Glutamatergic neuron (in vitro differentiated cells): ENCODE results near the gene SBK3. TPM values are rescaled to one million over a fixed set of nuclear protein-coding genes. Genes with fewer than 3 reads are reported as not detected.
A peak's percentile ranks its signal among the peaks of the same experiment; 100 is the strongest.

ENCODE experiments used
- DNase-seq: peaks from one replicate; pipeline ENCODE4 v3.0.0; 2022
- H3K27ac Mint-ChIP-seq: one replicate; pipeline ENCODE4 v1.8.0; 2020; ENCODE audit warnings: mild to moderate bottlenecking, mixed read lengths, inconsistent platforms; ENCODE audit not compliant: unreplicated experiment
- H3K27me3 Mint-ChIP-seq: one replicate; pipeline ENCODE4 v1.8.0; 2020; ENCODE audit warnings: mild to moderate bottlenecking, moderate library complexity, mixed read lengths, inconsistent platforms; ENCODE audit not compliant: unreplicated experiment
- H3K36me3 Mint-ChIP-seq: one replicate; pipeline ENCODE4 v1.8.0; 2020; ENCODE audit warnings: mild to moderate bottlenecking, mixed read lengths, inconsistent platforms; ENCODE audit not compliant: unreplicated experiment
- H3K4me1 Mint-ChIP-seq: one replicate; pipeline ENCODE4 v1.8.0; 2020; ENCODE audit warnings: mild to moderate bottlenecking, low read depth, mixed read lengths, inconsistent platforms; ENCODE audit not compliant: unreplicated experiment
- H3K4me3 Mint-ChIP-seq: one replicate; pipeline ENCODE4 v1.8.0; 2020; ENCODE audit warnings: mild to moderate bottlenecking, mixed read lengths, inconsistent platforms; ENCODE audit not compliant: unreplicated experiment
- H3K9me3 Mint-ChIP-seq: one replicate; pipeline ENCODE4 v1.8.0; 2020; ENCODE audit warnings: mild to moderate bottlenecking, moderate library complexity, mixed read lengths, inconsistent platforms; ENCODE audit not compliant: unreplicated experiment
- CTCF ChIP-seq: fragments of 200-600 bp; sonication (generic); IDR thresholded peaks from one replicate; pipeline ENCODE4 v1.5.0; 2021; ENCODE audit not compliant: partially characterized antibody, unreplicated experiment
- total RNA-seq: library from RNA; stranded (reverse); fragmentation: NEBNext Ultra II Directional; extraction: Animal tissue kit (Norgen Biotek cat#: 25700); gene quantifications from one replicate; pipeline ENCODE4 v1.2.1, GENCODE V29; 2021; ENCODE audit not compliant: unreplicated experiment

The SBK3 gene
- total RNA-seq, 1 donor from 2014 or later, result not detected

DNA sequence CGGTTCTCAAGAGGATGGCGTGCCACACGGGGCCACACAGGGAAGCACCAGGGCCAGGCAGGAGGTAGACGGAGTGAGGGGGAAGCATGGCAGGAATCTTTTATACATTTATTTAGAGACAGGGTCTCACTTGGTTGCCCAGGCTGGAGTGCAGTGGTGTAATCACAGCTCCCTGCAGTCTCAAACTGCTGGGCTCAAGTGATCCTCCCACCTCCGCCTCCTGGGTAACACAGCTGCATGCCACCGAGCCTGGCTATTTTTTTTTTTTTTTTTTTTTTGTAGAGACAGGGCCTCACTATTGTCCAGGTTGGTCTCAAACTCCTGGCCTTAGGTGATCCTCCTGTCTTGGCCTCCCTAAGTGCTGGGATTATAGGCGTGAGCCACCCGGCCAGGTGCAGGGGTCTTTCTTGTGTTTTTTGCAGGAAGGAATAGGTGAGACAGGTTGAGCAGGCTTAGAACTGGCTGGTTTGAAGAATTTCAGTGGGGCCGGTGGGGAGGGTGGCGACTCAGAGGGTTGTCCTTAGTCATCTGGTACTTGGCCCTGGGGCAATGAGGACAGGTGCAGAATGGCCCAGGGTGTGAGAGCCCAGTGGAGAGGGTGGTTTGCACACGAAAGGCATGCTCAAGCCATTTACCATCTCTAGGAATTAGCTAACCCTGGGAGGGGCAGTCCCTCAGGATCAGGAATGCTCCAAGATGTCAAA lies 49.5 kb downstream of the SBK3 start:
- H3K4me3 Mint-ChIP-seq, result peak overlapping the region; percentile 76
- no peak for TF ChIP-seq CTCF

GRCh38 chr19:55494172-55494761 lies 51.1 kb downstream of the SBK3 start:
- no peak overlapping the region for H3K4me3 Mint-ChIP-seq
- H3K9me3 Mint-ChIP-seq, result peaks cover 7% of the 10 kb centered on the region
- no peak overlapping the region for H3K27ac Mint-ChIP-seq
- TF ChIP-seq CTCF, result no peak
- H3K27me3 Mint-ChIP-seq, result peaks cover 10% of the 10 kb centered on the region
- H3K36me3 Mint-ChIP-seq, result no peaks in the 10 kb centered on the region
- no peak for DNase-seq
- H3K4me1 Mint-ChIP-seq, result peaks cover 10% of the 10 kb centered on the region

More for the DNA sequence above, 49.5 kb downstream of the SBK3 start:
- Mint-ChIP-seq H3K9me3 (peaks cover 7% of the 10 kb centered on the region), H3K4me1 (peaks cover 10% of the 10 kb centered on the region), H3K27me3 (peaks cover 13% of the 10 kb centered on the region), H3K27ac (peak overlapping the region; percentile 62), H3K36me3 (no peaks in the 10 kb centered on the region)
- no peak for DNase-seq

DNA sequence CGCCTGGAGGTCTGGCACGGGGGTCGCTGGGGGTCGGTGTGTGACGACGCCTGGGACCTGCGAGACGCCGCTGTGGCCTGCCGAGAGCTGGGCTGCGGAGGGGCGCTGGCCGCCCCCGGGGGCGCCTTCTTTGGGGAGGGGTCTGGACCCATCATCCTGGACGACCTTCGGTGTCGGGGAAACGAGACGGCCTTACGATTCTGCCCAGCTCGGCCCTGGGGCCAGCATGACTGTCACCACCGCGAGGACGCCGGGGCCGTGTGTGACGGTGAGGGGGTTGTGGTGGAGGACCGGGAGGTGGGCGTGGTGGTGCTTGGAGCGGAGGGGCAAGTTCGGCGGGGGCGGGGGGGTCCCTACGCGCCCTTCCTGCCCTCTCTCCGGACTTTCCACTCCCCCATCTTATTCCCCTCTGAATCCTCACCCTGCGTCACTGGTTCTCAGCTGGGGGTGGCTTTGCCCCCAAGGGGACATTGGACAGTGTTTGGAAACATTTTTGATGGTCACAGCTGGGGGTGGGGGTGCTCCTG lies 51.6 kb downstream of the SBK3 start:
- no peak overlapping the region for H3K4me3 Mint-ChIP-seq

GRCh38 chr19:55493052-55493644 lies 52.2 kb downstream of the SBK3 start:
- no peak for TF ChIP-seq CTCF
- Mint-ChIP-seq H3K36me3 (no peaks in the 10 kb centered on the region), H3K4me1 (peaks cover 10% of the 10 kb centered on the region), H3K4me3 (no peak overlapping the region), H3K9me3 (peaks cover 7% of the 10 kb centered on the region), H3K27ac (no peak overlapping the region), H3K27me3 (peaks cover 10% of the 10 kb centered on the region)
- DNase-seq, result no peak

More for the DNA sequence above, 51.6 kb downstream of the SBK3 start:
- Mint-ChIP-seq H3K36me3 (no peaks in the 10 kb centered on the region), H3K4me1 (peaks cover 10% of the 10 kb centered on the region), H3K27ac (no peak overlapping the region), H3K9me3 (peaks cover 7% of the 10 kb centered on the region), H3K27me3 (peaks cover 10% of the 10 kb centered on the region)
- DNase-seq, result no peak
- TF ChIP-seq CTCF, result no peak
